LNCaP clone FGC (cell line): Measurements from ENCODE around the gene PGA5.

ENCODE experiments used
- DNase-seq: peaks from one replicate; pipeline ENCODE4 v3.0.0-alpha.2; 2011; ENCODE audit warnings: low read depth
- H3K4me3 ChIP-seq: 2 replicates; pipeline ENCODE4 v1.5.1; 2011; ENCODE audit warnings: mild to moderate bottlenecking, low read depth, low read length, control low read depth
- CTCF ChIP-seq: IDR thresholded peaks from 2 replicates; pipeline ENCODE4 v1.5.1; 2012; ENCODE audit warnings: mild to moderate bottlenecking; ENCODE audit not compliant: control insufficient read depth, insufficient read depth; ENCODE audit errors: extremely low read depth

Gene PGA5

GRCh38 chr11:61297341-61297740 is 56.4 kb downstream of the PGA5 start:
- H3K4me3 ChIP-seq, result no peak overlapping the region
- no peak for TF ChIP-seq CTCF
- no peak for DNase-seq

- no peak for TF ChIP-seq CTCF
- H3K4me3 ChIP-seq, result no peak overlapping the region
- no peak for DNase-seq
Measured at GRCh38 chr11:61297746-61298145, 56.8 kb downstream of the PGA5 start.

GRCh38 chr11:61298663-61299244 is 57.8 kb downstream of the PGA5 start:
- no peak for TF ChIP-seq CTCF
- no peak for DNase-seq
- H3K4me3 ChIP-seq, result no peak overlapping the region
